ENCODE measurements around the gene CDH11.

GRCh38 chr16:64952177-64952576 lies 169.7 kb downstream of the CDH11 start:
- TF ChIP-seq CTCF (conservative IDR thresholded peaks at IDR 0.05; ENCODE audit: low read depth in 2 of 2) = no peak
- no peak for TF ChIP-seq NANOG (IDR thresholded peaks at IDR 0.05; ENCODE audit: borderline replicate concordance)
- TF ChIP-seq EZH2 (IDR thresholded peaks at IDR 0.05; ENCODE audit: low read depth, unreplicated experiment) = no peak
- no peak for TF ChIP-seq REST (IDR thresholded peaks at IDR 0.05; ENCODE audit: unreplicated experiment)
- TF ChIP-seq EZH2phosphoT487 (IDR thresholded peaks at IDR 0.05; ENCODE audit: unreplicated experiment) = no peak
- no peak for TF ChIP-seq POLR2AphosphoS5 (IDR thresholded peaks at IDR 0.05; ENCODE audit: low read depth)
- no peak for TF ChIP-seq JUNB (IDR thresholded peaks at IDR 0.05; ENCODE audit: unreplicated experiment)
- no peak for TF ChIP-seq CREB1 (CRISPR knock-in tag; IDR thresholded peaks at IDR 0.05; ENCODE audit: low read depth)
- TF ChIP-seq ZNF331 (CRISPR knock-in tag; IDR thresholded peaks at IDR 0.05; ENCODE audit: low read depth) = no peak
- TF ChIP-seq STAT1 (IDR thresholded peaks at IDR 0.05; ENCODE audit: unreplicated experiment) = no peak
- no peak for TF ChIP-seq ETS1 (IDR thresholded peaks at IDR 0.05)
- no peak for TF ChIP-seq ZNF114 (CRISPR knock-in tag; IDR thresholded peaks at IDR 0.05)
